ENCODE data around the gene PTGR1. TPM values are rescaled to one million over a fixed set of nuclear protein-coding genes. Genes with fewer than 3 reads are reported as not detected.
"Not testable (repeated sequence)": the region's sequence is repeated elsewhere in the genome, so short reads cannot be mapped to it uniquely, and the experiment has no call there.

PTGR1 gene
- total and polyA plus RNA-seq, 12 donors = 30.7 to 170 (median 116) TPM

DNA sequence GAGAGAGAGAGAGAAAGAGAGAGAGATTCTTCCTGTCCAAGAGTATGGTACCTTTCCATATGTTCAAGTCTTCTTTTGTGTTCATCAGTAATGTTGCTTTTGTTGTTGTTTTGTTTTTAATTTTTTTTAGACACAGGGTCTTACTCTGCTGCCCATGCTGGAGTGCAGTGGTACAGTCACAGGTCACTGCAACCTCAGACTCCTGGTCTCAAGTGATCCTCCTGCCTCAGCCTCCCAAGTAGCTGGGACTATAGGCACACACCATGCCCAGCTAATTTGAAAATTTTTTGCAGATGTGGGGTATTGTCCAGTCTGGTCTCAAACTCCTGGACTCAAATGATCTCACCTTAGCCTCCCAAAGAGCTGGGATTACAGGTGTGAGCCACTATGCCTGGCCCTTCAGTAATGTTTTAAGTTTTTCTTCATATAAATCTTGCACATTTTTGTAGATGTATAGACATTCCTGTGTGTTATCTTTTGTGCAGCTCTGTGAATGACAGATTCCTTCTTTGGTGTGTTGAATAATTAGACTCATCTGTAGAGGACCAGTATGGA is 38.2 kb downstream of the PTGR1 start:
- no peaks in the 10 kb centered on the region for H3K9me3 ChIP-seq (replicated peaks in 1 of 3)
- peaks cover 0 to 21% of the 10 kb centered on the region in 2 donors for H3K36me3 ChIP-seq (replicated peaks in 1 of 2)
- no peak for TF ChIP-seq POLR2A (IDR thresholded peaks at IDR 0.05)
- TF ChIP-seq, protein P1, sequence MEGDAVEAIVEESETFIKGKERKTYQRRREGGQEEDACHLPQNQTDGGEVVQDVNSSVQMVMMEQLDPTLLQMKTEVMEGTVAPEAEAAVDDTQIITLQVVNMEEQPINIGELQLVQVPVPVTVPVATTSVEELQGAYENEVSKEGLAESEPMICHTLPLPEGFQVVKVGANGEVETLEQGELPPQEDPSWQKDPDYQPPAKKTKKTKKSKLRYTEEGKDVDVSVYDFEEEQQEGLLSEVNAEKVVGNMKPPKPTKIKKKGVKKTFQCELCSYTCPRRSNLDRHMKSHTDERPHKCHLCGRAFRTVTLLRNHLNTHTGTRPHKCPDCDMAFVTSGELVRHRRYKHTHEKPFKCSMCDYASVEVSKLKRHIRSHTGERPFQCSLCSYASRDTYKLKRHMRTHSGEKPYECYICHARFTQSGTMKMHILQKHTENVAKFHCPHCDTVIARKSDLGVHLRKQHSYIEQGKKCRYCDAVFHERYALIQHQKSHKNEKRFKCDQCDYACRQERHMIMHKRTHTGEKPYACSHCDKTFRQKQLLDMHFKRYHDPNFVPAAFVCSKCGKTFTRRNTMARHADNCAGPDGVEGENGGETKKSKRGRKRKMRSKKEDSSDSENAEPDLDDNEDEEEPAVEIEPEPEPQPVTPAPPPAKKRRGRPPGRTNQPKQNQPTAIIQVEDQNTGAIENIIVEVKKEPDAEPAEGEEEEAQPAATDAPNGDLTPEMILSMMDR (IDR thresholded peaks at IDR 0.05) = no peak
- H3K4me1 ChIP-seq (replicated peaks in 1 of 2) = no peaks in the 10 kb centered on the region
- no peak overlapping the region for H3K4me3 ChIP-seq
- intact Hi-C loops (cut with DNase I) = no loop called here
- no peak overlapping the region for H3K27ac ChIP-seq
- H3K27me3 ChIP-seq = no peaks in the 10 kb centered on the region
- DNase-seq = no peak

DNA sequence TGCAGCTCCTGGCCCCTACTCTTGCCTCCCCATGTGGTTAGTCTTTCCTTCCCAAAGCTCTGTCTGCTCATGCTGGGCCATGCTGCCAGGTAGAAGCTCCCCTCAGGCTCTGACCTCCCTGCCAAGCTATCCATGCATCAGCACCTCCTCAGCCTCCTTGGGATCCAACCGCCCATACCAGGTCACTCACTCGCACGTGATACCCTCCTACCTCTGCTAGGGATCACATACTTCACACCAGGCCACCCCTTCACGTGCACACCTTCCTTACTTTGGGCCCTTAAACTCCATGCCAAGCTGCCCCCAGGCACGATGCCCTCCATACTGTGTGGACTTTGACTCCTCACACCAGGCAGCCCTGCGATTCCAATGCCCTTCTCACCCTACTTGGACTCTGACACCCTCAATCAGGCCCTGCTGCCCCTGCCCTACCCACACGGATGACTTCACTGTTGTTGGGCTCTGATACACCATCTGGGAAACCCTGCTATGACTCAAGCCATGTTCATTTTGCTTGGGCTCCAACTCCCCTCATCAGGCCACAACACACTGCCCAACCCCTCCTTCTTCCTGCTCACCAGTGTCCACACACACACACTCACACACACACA is 40.3 kb downstream of the PTGR1 start:
- H3K27me3 ChIP-seq = no peaks in the 10 kb centered on the region
- no peak overlapping the region for H3K27ac ChIP-seq
- 92 to 96% (median 92%) methylated on average over 7 of the region's 7 CpGs for WGBS, 4 donors
- no peaks in the 10 kb centered on the region for H3K4me1 ChIP-seq (replicated peaks in 1 of 2)
- H3K36me3 ChIP-seq (replicated peaks in 1 of 2) = peaks cover 0 to 14% of the 10 kb centered on the region in 2 donors
- intact Hi-C loops (cut with DNase I) = no loop called here
- no peak for TF ChIP-seq POLR2A (IDR thresholded peaks at IDR 0.05)
- TF ChIP-seq, protein P1 (IDR thresholded peaks at IDR 0.05) = no peak
- peaks cover 0 to 13% (median 0%) of the 10 kb centered on the region in 3 donors for H3K9me3 ChIP-seq (replicated peaks in 1 of 3)
- DNase-seq = peak in 1 of 7 donors; percentile 20
- H3K4me3 ChIP-seq = no peak overlapping the region

DNA sequence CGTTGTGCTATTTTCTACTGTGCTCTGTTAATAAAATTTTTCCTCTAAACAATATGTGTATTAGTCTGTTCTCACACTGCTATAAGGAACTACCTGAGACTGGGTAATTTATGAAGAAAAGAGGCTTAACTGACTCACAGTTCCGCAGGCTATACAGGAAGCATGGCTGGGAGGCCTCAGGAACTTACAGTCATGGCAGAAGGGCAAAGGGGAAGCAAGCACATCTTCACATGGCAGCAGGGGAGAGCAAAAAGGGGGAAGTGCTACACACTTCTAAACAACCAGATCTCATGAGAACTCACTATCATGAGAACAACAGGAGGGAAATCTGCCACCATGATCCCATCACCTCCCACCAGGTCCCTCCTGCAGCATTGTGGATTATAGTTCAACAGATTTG is 44.0 kb downstream of the PTGR1 start:
- H3K4me3 ChIP-seq; H3K27ac ChIP-seq; H3K36me3 ChIP-seq (replicated peaks in 1 of 2); intact Hi-C loops (cut with DNase I); DNase-seq; H3K4me1 ChIP-seq (replicated peaks in 1 of 2); H3K27me3 ChIP-seq: not testable (repeated sequence)
- WGBS, 4 donors = 89 to 96% (median 92%) methylated on average over 2 of the region's 2 CpGs
- peaks cover 0 to 43% (median 7%) of the 10 kb centered on the region in 3 donors for H3K9me3 ChIP-seq (replicated peaks in 1 of 3)

DNA sequence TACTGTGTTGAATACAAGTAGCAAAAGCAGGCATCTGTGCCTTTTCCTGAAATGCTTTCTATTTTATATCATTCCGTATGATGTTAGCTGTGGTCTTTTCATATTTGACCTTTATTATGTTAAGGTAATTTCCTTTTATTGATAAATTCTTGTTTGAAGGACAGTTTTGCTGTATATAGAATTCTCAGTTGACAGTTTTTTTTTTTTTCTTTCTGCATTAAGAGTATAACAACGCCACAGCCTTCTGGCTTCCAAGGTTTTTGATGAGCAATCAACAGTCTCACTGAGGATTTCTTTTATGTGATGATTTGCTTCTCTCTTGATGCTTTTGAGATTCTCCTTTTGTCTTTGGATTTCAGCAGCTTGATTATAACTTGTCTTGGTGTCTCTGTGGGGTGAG is 50.8 kb downstream of the PTGR1 start:
- 91 to 97% (median 92%) methylated on average over 2 of the region's 2 CpGs for WGBS, 4 donors
- H3K4me3 ChIP-seq = no peak overlapping the region
- no peaks in the 10 kb centered on the region for H3K27me3 ChIP-seq
- no peaks in the 10 kb centered on the region for H3K4me1 ChIP-seq (replicated peaks in 1 of 2)
- no peak for TF ChIP-seq POLR2A (IDR thresholded peaks at IDR 0.05)
- TF ChIP-seq, protein P1 (IDR thresholded peaks at IDR 0.05) = no peak
- H3K27ac ChIP-seq = no peak overlapping the region
- no peak for DNase-seq
- intact Hi-C loops (cut with DNase I) = no loop called here
- H3K9me3 ChIP-seq (replicated peaks in 1 of 3) = peaks cover 4 to 93% (median 24%) of the 10 kb centered on the region in 3 donors
- no peaks in the 10 kb centered on the region for H3K36me3 ChIP-seq (replicated peaks in 1 of 2)

Measured in adrenal gland (tissue), 12 donors.